ENCODE measurements around the gene CACUL1.

CACUL1 gene

GRCh38 chr10:118714366-118714765, 40.4 kb downstream of the CACUL1 start:
- Mint-ChIP-seq H3K4me3 (no peak overlapping the region), H3K36me3 (ENCODE audit: low read depth) (peaks cover 47% of the 10 kb centered on the region), H3K4me1 (no peaks in the 10 kb centered on the region), H3K9me3 (no peaks in the 10 kb centered on the region), H3K27me3 (ENCODE audit: low read depth, poor library complexity) (no peaks in the 10 kb centered on the region), H3K27ac (no peak overlapping the region)
- DNase-seq: no peak
- TF ChIP-seq, protein P1, sequence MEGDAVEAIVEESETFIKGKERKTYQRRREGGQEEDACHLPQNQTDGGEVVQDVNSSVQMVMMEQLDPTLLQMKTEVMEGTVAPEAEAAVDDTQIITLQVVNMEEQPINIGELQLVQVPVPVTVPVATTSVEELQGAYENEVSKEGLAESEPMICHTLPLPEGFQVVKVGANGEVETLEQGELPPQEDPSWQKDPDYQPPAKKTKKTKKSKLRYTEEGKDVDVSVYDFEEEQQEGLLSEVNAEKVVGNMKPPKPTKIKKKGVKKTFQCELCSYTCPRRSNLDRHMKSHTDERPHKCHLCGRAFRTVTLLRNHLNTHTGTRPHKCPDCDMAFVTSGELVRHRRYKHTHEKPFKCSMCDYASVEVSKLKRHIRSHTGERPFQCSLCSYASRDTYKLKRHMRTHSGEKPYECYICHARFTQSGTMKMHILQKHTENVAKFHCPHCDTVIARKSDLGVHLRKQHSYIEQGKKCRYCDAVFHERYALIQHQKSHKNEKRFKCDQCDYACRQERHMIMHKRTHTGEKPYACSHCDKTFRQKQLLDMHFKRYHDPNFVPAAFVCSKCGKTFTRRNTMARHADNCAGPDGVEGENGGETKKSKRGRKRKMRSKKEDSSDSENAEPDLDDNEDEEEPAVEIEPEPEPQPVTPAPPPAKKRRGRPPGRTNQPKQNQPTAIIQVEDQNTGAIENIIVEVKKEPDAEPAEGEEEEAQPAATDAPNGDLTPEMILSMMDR (IDR thresholded peaks at IDR 0.05): no peak

DNA sequence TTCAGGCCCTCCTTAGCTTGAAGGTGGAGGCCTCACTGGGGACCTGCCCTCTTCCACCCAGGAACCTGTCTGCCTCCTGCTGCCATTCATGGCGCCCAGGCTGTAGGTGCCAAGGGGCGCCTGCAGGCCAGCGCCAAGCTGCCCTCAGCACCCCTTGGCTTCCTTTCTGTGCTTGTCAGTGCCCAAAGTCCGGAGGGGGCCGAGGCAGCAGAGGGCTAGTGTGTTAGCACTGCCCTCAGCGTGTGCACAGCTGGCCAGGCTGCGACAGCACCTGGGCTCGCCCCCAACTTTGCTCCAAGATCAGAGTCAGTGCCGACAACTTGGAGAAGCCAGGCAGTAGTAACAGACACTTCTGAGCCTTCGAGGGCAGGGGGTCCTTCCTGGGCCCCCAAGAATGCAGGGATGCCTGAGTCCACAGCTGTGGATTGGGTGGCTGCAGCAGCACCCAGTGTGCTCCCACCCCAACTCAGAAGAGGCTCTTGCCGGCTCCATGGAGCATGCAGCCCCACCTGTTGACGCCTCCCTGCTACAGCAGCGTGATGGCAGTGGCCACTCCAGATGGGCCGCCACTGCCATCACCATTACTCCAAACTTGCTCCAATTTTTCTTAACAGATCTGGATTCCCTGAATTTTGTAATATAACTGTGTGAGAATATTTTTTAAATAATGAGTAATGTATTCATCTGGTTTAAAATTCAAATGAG, 41.7 kb downstream of the CACUL1 start:
- no peaks in the 10 kb centered on the region for H3K9me3 Mint-ChIP-seq
- no peak overlapping the region for H3K27ac Mint-ChIP-seq
- TF ChIP-seq, protein P1 (IDR thresholded peaks at IDR 0.05): peak; percentile 26
- H3K27me3 Mint-ChIP-seq (ENCODE audit: low read depth, poor library complexity): no peaks in the 10 kb centered on the region
- peaks cover 47% of the 10 kb centered on the region for H3K36me3 Mint-ChIP-seq (ENCODE audit: low read depth)
- no peaks in the 10 kb centered on the region for H3K4me1 Mint-ChIP-seq
- no peak overlapping the region for H3K4me3 Mint-ChIP-seq
- peak; percentile 19 for DNase-seq

DNA sequence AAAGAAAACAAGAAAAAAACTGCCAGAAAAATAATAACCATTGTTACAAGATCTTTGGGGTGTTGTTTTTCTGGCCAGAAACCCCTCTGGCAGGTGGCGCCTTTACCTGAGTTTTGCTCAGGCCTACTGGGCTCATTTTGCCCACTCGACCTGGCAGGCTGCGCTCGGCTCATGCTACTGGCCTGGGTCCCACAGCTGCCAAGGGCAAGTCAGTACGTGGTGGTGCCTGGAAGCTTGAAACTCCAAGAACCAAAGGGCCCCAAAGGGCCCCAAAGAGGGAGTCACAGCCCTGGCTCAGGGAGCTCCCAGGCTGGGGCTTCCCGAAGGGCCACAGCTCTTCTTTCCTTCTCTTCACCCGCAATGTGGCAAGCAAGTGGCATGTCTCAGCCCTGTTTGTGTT, 42.7 kb downstream of the CACUL1 start:
- peaks cover 45% of the 10 kb centered on the region for H3K36me3 Mint-ChIP-seq (ENCODE audit: low read depth)
- DNase-seq: no peak
- H3K27ac Mint-ChIP-seq: no peak overlapping the region
- TF ChIP-seq, protein P1 (IDR thresholded peaks at IDR 0.05): no peak
- H3K27me3 Mint-ChIP-seq (ENCODE audit: low read depth, poor library complexity): no peaks in the 10 kb centered on the region
- no peak overlapping the region for H3K4me3 Mint-ChIP-seq
- no peaks in the 10 kb centered on the region for H3K9me3 Mint-ChIP-seq
- H3K4me1 Mint-ChIP-seq: no peaks in the 10 kb centered on the region

DNA sequence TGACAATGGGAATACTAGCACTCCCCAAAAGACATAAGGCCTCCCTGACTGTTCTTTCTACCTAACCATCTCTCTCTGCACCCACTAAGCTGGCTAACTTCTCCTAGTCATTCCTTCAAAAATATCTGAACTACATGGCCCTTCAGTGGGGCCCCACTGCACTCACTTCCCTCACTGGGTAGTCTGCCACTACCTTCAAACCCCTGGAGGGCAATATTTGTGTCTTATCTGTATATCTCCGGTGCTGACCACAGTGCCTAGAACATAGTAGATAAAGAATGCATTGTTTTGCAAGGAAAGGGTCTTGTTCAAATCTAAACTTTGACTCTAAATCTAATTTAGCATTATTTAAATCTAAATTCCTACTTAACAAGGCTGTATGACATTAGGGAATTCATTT, 44.3 kb downstream of the CACUL1 start:
- no peaks in the 10 kb centered on the region for H3K4me1 Mint-ChIP-seq
- H3K9me3 Mint-ChIP-seq: no peaks in the 10 kb centered on the region
- H3K4me3 Mint-ChIP-seq: no peak overlapping the region
- no peak overlapping the region for H3K27ac Mint-ChIP-seq
- no peaks in the 10 kb centered on the region for H3K27me3 Mint-ChIP-seq (ENCODE audit: low read depth, poor library complexity)
- DNase-seq: no peak
- TF ChIP-seq, protein P1 (IDR thresholded peaks at IDR 0.05): no peak
- H3K36me3 Mint-ChIP-seq (ENCODE audit: low read depth): peaks cover 44% of the 10 kb centered on the region

- H3K27me3 Mint-ChIP-seq (ENCODE audit: low read depth, poor library complexity): no peaks in the 10 kb centered on the region
- no peak overlapping the region for H3K27ac Mint-ChIP-seq
- TF ChIP-seq, protein P1 (IDR thresholded peaks at IDR 0.05): no peak
- no peaks in the 10 kb centered on the region for H3K4me1 Mint-ChIP-seq
- no peak for DNase-seq
- peaks cover 55% of the 10 kb centered on the region for H3K36me3 Mint-ChIP-seq (ENCODE audit: low read depth)
- no peaks in the 10 kb centered on the region for H3K9me3 Mint-ChIP-seq
- no peak overlapping the region for H3K4me3 Mint-ChIP-seq
These were observed 46.2 kb downstream of the CACUL1 start for GRCh38 chr10:118708571-118708970.

DNA sequence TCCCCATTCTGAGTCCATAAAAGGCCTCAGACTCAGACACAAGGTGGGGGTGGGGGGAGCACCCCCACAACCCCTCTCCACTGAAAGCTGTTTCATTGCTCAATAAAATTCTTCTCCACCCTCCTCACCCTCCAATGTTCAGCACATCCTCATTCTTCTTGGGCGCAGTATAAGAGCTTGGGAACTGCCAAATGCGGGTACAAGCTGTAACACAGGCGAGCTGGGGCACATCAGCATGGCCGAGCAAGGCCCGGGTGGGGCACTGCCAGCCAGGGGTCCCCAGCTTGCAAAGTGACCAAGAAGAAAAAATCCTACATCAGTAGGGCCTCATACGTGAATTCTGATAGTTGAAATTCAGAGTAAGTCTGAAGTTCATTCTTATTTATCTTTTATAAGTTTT, 50.1 kb downstream of the CACUL1 start:
- no peak for DNase-seq
- no peak overlapping the region for H3K4me3 Mint-ChIP-seq
- TF ChIP-seq, protein P1 (IDR thresholded peaks at IDR 0.05): no peak
- H3K36me3 Mint-ChIP-seq (ENCODE audit: low read depth): peaks cover 70% of the 10 kb centered on the region
- H3K9me3 Mint-ChIP-seq: no peaks in the 10 kb centered on the region
- no peaks in the 10 kb centered on the region for H3K27me3 Mint-ChIP-seq (ENCODE audit: low read depth, poor library complexity)
- H3K27ac Mint-ChIP-seq: no peak overlapping the region
- H3K4me1 Mint-ChIP-seq: peaks cover 5% of the 10 kb centered on the region

Measured in nephron progenitor cell (in vitro differentiated cells).